BE2C (cell line): ENCODE measurements around the gene PDE4C.

Experiments
- DNase-seq: peaks from one replicate; pipeline ENCODE4 v3.0.0-alpha.2; 2020
- H3K27me3 ChIP-seq: fragments of 250-450 bp; sonication (Bioruptor Pico); 2 replicates; pipeline ENCODE4 v1.5.1; 2020; ENCODE audit warnings: mild to moderate bottlenecking
- H3K36me3 ChIP-seq: fragments of 250-450 bp; sonication (Bioruptor Pico); 2 replicates; pipeline ENCODE4 v1.5.1; 2020; ENCODE audit warnings: mild to moderate bottlenecking
- H3K4me1 ChIP-seq: fragments of 250-450 bp; sonication (Bioruptor Pico); 2 replicates; pipeline ENCODE4 v1.5.1; 2020
- H3K4me3 ChIP-seq: 2 replicates; pipeline ENCODE4 v1.5.1; 2011; ENCODE audit warnings: low read depth, low read length
- H3K9me3 ChIP-seq: fragments of 250-450 bp; sonication (Bioruptor Pico); 2 replicates; pipeline ENCODE4 v1.5.1; 2020
- TF ChIP-seq, protein P1 (sequence below): IDR thresholded peaks from 2 replicates; pipeline ENCODE4 v1.5.1; 2012; ENCODE audit warnings: mild to moderate bottlenecking, low read depth, low read length

The PDE4C gene

DNA sequence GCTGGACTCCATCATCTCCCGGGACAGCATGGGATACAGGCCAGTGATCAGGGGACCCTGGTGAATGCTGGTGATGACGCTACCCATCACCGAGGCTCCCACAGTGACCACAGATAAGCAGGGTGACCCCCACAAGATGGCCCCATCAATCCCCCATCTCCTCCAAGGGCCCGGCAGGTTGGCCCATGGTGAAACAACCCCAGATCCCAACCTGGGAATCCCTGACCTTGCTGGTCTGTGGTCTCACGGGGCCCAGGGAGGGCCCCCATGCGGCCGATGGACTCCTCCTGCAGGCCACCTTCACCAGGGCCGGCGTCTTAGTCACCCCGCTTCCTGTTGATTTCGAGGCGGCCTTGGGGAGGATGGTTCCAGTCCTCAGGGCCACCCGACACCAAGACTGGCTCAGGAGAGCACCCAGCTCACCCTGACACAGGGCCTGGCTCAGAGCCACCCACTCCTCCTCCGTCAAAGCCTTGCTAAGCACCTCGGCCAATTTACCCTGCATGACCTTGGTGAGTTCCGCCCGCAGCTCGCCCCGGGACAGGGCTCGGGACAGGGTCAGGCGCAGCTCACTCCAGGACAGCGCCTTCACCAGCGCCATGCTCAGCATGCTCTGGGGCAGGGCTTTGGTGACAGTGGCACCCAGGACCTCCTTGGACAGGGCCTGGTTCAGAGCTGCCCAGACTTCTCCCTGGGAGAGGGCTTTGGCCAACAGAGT, 38.1 kb upstream of the PDE4C start:
- Histone ChIP-seq H3K9me3 (no peaks in the 10 kb centered on the region), H3K4me3 (no peak overlapping the region), H3K36me3 (peaks cover 3% of the 10 kb centered on the region; the same call in 1 of the 2 replicates), H3K4me1 (no peaks in the 10 kb centered on the region), H3K27me3 (no peaks in the 10 kb centered on the region)
- TF ChIP-seq, protein P1, sequence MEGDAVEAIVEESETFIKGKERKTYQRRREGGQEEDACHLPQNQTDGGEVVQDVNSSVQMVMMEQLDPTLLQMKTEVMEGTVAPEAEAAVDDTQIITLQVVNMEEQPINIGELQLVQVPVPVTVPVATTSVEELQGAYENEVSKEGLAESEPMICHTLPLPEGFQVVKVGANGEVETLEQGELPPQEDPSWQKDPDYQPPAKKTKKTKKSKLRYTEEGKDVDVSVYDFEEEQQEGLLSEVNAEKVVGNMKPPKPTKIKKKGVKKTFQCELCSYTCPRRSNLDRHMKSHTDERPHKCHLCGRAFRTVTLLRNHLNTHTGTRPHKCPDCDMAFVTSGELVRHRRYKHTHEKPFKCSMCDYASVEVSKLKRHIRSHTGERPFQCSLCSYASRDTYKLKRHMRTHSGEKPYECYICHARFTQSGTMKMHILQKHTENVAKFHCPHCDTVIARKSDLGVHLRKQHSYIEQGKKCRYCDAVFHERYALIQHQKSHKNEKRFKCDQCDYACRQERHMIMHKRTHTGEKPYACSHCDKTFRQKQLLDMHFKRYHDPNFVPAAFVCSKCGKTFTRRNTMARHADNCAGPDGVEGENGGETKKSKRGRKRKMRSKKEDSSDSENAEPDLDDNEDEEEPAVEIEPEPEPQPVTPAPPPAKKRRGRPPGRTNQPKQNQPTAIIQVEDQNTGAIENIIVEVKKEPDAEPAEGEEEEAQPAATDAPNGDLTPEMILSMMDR, result no peak
- DNase-seq, result no peak

DNA sequence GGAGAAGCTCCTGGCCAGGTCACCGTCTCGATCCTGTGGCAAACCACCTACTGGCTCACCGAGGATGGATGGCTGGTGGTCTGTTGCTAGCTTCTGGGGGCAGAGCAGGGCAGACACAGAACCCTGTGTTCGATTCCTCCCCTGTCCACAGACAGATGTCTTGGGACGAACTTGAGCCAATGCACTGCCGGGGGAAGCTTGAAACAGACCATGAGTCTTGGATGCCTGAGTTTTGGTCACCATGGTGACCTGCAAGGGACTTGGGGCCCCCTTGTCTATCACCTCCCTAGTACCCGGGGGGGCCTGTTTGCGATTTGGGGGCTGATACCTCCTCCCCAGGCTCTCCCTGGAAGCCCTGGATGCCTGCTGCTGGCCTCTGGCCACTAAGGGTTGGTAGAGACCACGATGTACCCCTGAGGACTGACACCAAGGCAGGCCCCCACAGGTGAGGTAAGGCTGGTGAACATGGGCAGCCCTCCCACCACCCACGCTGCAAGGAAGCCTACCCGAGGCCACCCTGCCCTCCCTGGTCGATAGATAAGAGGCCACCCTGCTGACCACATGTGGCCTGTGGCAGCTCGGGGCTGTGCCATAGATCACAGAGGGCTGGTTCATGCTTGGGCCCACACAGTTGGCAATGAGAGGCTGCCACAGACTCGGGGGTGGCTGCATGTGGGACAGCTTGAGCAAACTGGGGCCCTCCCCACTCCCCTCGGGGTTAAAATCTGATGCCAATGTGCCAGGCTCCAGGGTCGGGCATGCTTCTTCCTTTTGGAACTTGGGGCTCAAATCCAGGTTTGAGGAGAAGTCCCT, 37.3 kb upstream of the PDE4C start:
- no peak for DNase-seq
- H3K36me3 ChIP-seq, result peaks cover 3% of the 10 kb centered on the region; the same call in 1 of the 2 replicates
- H3K4me3 ChIP-seq, result no peak overlapping the region
- TF ChIP-seq, protein P1, result no peak
- no peaks in the 10 kb centered on the region for H3K4me1 ChIP-seq
- no peaks in the 10 kb centered on the region for H3K9me3 ChIP-seq
- H3K27me3 ChIP-seq, result no peaks in the 10 kb centered on the region

GRCh38 chr19:18262917-18263316, 36.7 kb upstream of the PDE4C start:
- TF ChIP-seq, protein P1, result no peak
- Histone ChIP-seq H3K4me3 (no peak overlapping the region), H3K9me3 (no peaks in the 10 kb centered on the region), H3K4me1 (no peaks in the 10 kb centered on the region), H3K27me3 (no peaks in the 10 kb centered on the region), H3K36me3 (peaks cover 3% of the 10 kb centered on the region; the same call in 1 of the 2 replicates)
- DNase-seq, result no peak

GRCh38 chr19:18262144-18262543, 35.9 kb upstream of the PDE4C start:
- peaks cover 3% of the 10 kb centered on the region; the same call in 1 of the 2 replicates for H3K36me3 ChIP-seq
- TF ChIP-seq, protein P1, result no peak
- H3K9me3 ChIP-seq, result no peaks in the 10 kb centered on the region
- no peaks in the 10 kb centered on the region for H3K4me1 ChIP-seq
- H3K4me3 ChIP-seq, result no peak overlapping the region
- H3K27me3 ChIP-seq, result peaks cover 6% of the 10 kb centered on the region; the same call in 1 of the 2 replicates
- no peak for DNase-seq

GRCh38 chr19:18261474-18261873, 35.2 kb upstream of the PDE4C start:
- Histone ChIP-seq H3K27me3 (peaks cover 6% of the 10 kb centered on the region; the same call in 1 of the 2 replicates), H3K36me3 (peaks cover 3% of the 10 kb centered on the region; the same call in 1 of the 2 replicates), H3K4me1 (no peaks in the 10 kb centered on the region), H3K4me3 (no peak overlapping the region), H3K9me3 (no peaks in the 10 kb centered on the region)
- TF ChIP-seq, protein P1, result no peak
- DNase-seq, result no peak

DNA sequence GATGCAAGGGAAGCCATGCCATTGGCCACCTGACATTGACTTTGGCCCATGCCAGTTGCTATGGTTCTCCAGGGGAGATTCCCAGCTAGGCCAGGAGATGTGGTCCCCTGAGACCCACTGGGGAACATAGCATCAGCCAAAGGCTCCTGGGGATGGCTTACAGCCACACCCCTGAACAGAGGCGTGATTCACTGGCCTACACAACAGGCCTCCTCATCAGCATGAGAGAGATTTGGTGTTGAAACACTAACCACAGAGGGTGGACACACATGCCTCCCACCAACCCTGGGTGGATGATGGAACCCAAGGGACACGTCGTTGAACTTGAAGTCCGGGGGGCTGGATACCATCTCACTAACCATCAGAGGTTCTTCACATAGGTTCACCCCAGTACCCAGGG, 33.7 kb upstream of the PDE4C start:
- DNase-seq, result no peak
- H3K36me3 ChIP-seq, result peaks cover under 1% of the 10 kb centered on the region; the same call in 1 of the 2 replicates
- H3K27me3 ChIP-seq, result peaks cover 11% of the 10 kb centered on the region
- H3K4me3 ChIP-seq, result no peak overlapping the region
- TF ChIP-seq, protein P1, result no peak
- no peaks in the 10 kb centered on the region for H3K4me1 ChIP-seq
- no peaks in the 10 kb centered on the region for H3K9me3 ChIP-seq
